Neural progenitor cell (in vitro differentiated cells): ENCODE data around the gene OS9.

Source experiments
- EZH2phosphoT487 ChIP-seq: fragments of 200-600 bp; sonication (generic); IDR thresholded peaks from 2 replicates; pipeline ENCODE4 v1.6.1; 2017; ENCODE audit warnings: antibody characterized with exemption
- TF ChIP-seq, protein P1 (sequence below): fragments of 200-600 bp; sonication (generic); IDR thresholded peaks from 2 replicates; pipeline ENCODE4 v1.5.1; 2017; ENCODE audit warnings: antibody characterized with exemption, mild to moderate bottlenecking

DNA sequence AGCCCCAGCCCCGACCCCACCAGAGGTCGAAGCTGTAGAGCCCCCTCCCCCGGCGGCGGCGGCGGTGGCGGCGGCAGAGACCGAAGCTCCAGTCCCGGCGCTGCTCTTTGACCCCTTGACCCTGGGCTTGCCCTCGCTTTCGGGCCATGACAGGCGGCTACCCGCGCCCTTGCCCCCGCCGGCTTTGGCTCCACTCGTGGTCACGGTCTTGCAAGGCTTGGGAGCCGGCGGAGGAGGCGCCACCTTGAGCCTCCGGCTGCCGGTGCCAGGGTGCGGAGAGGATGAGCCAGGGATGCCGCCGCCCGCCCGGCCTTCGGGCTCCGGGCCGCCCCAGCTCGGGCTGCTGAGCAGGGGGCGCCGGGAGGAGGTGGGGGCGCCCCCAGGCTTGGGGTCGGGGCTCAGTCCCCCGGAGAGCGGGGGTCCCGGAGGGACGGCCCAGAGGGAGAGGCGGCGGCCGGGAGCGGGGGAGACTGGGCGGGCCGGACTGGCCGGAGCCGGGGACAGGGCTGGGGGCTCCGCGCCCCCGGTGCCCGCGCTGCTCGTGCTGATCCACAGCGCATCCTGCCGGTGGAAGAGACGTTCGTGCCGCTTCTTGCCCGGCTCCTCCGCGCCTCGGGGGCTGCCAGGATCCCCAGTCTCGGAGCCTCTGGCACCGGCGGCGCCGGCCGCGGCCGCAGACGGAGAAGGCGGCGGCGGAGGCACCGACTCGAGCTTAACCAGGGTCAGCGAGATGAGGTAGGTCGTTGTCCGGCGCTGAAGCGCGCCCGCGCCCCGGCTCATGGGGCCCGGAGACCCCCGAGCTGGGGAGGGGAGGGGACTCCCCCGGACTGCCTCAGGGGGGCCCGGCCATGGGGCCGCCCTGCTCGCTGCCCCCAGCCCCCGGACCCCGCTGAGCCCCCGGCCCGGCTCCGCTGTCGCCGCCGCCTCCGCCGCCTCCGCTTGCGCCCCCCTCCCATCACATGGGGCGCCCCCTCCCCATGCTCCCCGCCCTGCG is 43.8 kb downstream of the OS9 start:
- TF ChIP-seq, protein P1, sequence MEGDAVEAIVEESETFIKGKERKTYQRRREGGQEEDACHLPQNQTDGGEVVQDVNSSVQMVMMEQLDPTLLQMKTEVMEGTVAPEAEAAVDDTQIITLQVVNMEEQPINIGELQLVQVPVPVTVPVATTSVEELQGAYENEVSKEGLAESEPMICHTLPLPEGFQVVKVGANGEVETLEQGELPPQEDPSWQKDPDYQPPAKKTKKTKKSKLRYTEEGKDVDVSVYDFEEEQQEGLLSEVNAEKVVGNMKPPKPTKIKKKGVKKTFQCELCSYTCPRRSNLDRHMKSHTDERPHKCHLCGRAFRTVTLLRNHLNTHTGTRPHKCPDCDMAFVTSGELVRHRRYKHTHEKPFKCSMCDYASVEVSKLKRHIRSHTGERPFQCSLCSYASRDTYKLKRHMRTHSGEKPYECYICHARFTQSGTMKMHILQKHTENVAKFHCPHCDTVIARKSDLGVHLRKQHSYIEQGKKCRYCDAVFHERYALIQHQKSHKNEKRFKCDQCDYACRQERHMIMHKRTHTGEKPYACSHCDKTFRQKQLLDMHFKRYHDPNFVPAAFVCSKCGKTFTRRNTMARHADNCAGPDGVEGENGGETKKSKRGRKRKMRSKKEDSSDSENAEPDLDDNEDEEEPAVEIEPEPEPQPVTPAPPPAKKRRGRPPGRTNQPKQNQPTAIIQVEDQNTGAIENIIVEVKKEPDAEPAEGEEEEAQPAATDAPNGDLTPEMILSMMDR, result peak; percentile 39
- TF ChIP-seq EZH2phosphoT487, result peak; percentile 96
